HepG2 (cell line): ENCODE data around the gene SF3A2. TPM values are rescaled to one million over a fixed set of nuclear protein-coding genes. Genes with fewer than 3 reads are reported as not detected.

ENCODE experiments used
- EED ChIP-seq: sonication (generic); formaldehyde crosslinking; IDR thresholded peaks from 2 replicates; pipeline ENCODE4 v1.5.0; 2020; ENCODE audit warnings: mild to moderate bottlenecking, missing genetic modification reagents
- ELF3 ChIP-seq: IDR thresholded peaks from 2 replicates; pipeline ENCODE4 v1.6.1; 2016; ENCODE audit warnings: missing genetic modification reagents, missing compliant biosample characterization
- KLF9 ChIP-seq: IDR thresholded peaks from 2 replicates; pipeline ENCODE4 v1.6.1; 2016; ENCODE audit warnings: low read depth
- NCOA5 ChIP-seq: sonication (generic); formaldehyde crosslinking; IDR thresholded peaks from 2 replicates; pipeline ENCODE4 v1.4.0; 2020; ENCODE audit warnings: missing genetic modification reagents
- SMAD9 ChIP-seq: sonication (generic); formaldehyde crosslinking; IDR thresholded peaks from 2 replicates; pipeline ENCODE4 v1.5.1; 2020; ENCODE audit warnings: mild to moderate bottlenecking, missing genetic modification reagents
- ZC3H13 ChIP-seq: sonication (generic); formaldehyde crosslinking; IDR thresholded peaks from 2 replicates; pipeline ENCODE4 v1.8.1; 2023; ENCODE audit warnings: mild to moderate bottlenecking, missing genetic modification reagents, moderate library complexity
- ZNF205 ChIP-seq: IDR thresholded peaks from 2 replicates; pipeline ENCODE4 v1.6.1; 2018; ENCODE audit warnings: missing biosample characterization, missing genetic modification reagents
- ZNF350 ChIP-seq: sonication (generic); formaldehyde crosslinking; IDR thresholded peaks from 2 replicates; pipeline ENCODE4 v1.4.0; 2020; ENCODE audit warnings: mild to moderate bottlenecking, low read depth, missing genetic modification reagents, borderline replicate concordance
- ZNF562 ChIP-seq: sonication (generic); formaldehyde crosslinking; IDR thresholded peaks from 2 replicates; pipeline ENCODE4 v1.8.0; 2022; ENCODE audit warnings: missing genetic modification reagents, borderline replicate concordance
- ZNF607 ChIP-seq: sonication (generic); formaldehyde crosslinking; IDR thresholded peaks from 2 replicates; pipeline ENCODE4 v1.5.1; 2020; ENCODE audit warnings: missing genetic modification reagents, mild to moderate bottlenecking, borderline replicate concordance
- ZSCAN9 ChIP-seq: IDR thresholded peaks from 2 replicates; pipeline ENCODE4 v1.6.1; 2016; ENCODE audit warnings: borderline replicate concordance
- polyA plus RNA-seq, 8 experiments: library from polyadenylated mRNA; depleted of rRNA in 3 of 8; stranded (reverse) in 7 of 8; unstranded in 1 of 8; fragments of >200 nt; fragmentation: Illumina TruSeq in 4 of 8; extraction: Trizol in 4 of 8; gene quantifications; 2 replicates each; pipeline versions ENCODE4 v1.2.1 to v1.2.3, GENCODE V29; 2011 to 2016; ENCODE audit warnings: low read depth in 4 of 8, missing spikeins in 1 of 8, mixed read lengths in 1 of 8; ENCODE audit not compliant: insufficient read depth in 1 of 8
- total RNA-seq, 5 experiments: library from RNA; depleted of rRNA; stranded (reverse); fragments of >200 nt; fragmentation: Illumina TruSeq; extraction: Trizol; gene quantifications; 2 replicates each; pipeline ENCODE4 v1.2.3, GENCODE V29; 2016; ENCODE audit warnings: low read depth in 1 of 5
- TF ChIP-seq, protein P1 (sequence below): IDR thresholded peaks from 2 replicates; pipeline ENCODE4 v1.6.1; 2016; ENCODE audit warnings: control low read depth
- TF ChIP-seq, protein P2 (sequence below): sonication (generic); formaldehyde crosslinking; IDR thresholded peaks from one replicate; pipeline ENCODE4 v1.5.1; 2020; ENCODE audit warnings: mild to moderate bottlenecking, missing genetic modification reagents; ENCODE audit errors: not compliant biosample characterization
- TF ChIP-seq, protein P3 (sequence below): sonication (generic); formaldehyde crosslinking; IDR thresholded peaks from 2 replicates; pipeline ENCODE4 v1.4.0; 2020; ENCODE audit warnings: missing genetic modification reagents

SF3A2 gene
- total and polyA plus RNA-seq, 2 of the 13 experiments (the other 11 are each of a cell fraction or from before 2014, with no cell fraction given), result 8.6 to 8.8 TPM

DNA sequence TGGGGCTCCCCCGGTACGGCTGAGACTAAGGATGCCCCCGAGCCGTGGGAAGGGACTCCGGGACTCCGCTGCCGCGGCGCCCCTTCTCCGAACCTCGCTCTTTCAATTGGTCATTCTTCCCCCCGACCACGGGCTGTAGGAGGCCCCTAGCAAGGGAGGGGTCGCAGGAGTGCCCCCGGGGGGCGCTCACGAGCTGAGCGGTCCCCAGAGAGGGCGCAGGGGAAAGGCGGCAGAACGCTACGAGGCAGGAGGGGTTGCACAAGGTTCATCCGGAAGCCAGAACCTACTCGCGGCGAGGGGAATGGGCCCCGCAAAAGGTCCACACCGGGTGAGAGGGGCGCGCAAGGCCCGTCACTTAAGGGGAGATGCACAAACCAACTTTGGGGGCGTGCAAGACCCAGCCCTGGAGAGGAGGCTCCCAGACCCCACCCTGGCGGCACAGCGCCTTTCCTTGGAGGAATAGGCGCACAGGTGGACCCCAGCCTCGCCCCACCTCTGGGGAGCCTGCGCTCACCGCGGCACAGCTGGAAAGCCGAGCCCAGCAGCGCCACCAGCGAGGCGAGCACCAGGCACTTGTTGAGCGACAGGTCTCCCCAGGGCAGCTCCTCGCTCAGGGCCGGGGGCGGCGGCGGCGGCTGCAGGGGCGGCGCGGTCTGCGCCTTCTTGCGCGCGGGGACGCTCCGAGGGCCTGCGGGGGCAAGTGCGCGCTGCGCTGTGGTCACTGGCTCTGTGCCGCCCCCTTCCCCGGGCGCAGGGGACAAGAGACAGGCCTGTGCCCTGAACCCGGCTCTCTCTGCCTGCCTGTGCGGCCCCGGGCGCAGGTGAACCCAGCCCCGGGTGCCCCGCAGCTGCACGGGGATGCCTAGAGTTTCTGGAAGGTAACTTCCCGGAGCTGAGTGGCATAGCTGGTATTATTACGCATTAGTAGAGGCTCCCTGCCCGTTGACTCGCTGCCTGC, 16.8 kb downstream of the SF3A2 start (continued):
- TF ChIP-seq, protein P1, sequence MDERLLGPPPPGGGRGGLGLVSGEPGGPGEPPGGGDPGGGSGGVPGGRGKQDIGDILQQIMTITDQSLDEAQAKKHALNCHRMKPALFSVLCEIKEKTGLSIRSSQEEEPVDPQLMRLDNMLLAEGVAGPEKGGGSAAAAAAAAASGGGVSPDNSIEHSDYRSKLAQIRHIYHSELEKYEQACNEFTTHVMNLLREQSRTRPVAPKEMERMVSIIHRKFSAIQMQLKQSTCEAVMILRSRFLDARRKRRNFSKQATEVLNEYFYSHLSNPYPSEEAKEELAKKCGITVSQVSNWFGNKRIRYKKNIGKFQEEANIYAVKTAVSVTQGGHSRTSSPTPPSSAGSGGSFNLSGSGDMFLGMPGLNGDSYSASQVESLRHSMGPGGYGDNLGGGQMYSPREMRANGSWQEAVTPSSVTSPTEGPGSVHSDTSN (CRISPR knock-in tag), result no peak
- TF ChIP-seq ZC3H13 (0 out of 2 replicates have a peak, but pooled peaks have one; percentile 55), ZSCAN9 (CRISPR knock-in tag) (no peak), ZNF350 (CRISPR knock-in tag) (peak; percentile 43; the same call in 1 of the 2 replicates), ZNF607 (no peak), ELF3 (CRISPR knock-in tag) (peak; percentile 55; the same call in 1 of the 2 replicates), KLF9 (CRISPR knock-in tag) (no peak), NCOA5 (no peak), SMAD9 (CRISPR knock-in tag) (no peak), ZNF205 (peak; percentile 95), ZNF562 (CRISPR knock-in tag) (no peak), EED (CRISPR knock-in tag) (0 out of 2 replicates have a peak, but pooled peaks have one; percentile 7)
- TF ChIP-seq, protein P2, sequence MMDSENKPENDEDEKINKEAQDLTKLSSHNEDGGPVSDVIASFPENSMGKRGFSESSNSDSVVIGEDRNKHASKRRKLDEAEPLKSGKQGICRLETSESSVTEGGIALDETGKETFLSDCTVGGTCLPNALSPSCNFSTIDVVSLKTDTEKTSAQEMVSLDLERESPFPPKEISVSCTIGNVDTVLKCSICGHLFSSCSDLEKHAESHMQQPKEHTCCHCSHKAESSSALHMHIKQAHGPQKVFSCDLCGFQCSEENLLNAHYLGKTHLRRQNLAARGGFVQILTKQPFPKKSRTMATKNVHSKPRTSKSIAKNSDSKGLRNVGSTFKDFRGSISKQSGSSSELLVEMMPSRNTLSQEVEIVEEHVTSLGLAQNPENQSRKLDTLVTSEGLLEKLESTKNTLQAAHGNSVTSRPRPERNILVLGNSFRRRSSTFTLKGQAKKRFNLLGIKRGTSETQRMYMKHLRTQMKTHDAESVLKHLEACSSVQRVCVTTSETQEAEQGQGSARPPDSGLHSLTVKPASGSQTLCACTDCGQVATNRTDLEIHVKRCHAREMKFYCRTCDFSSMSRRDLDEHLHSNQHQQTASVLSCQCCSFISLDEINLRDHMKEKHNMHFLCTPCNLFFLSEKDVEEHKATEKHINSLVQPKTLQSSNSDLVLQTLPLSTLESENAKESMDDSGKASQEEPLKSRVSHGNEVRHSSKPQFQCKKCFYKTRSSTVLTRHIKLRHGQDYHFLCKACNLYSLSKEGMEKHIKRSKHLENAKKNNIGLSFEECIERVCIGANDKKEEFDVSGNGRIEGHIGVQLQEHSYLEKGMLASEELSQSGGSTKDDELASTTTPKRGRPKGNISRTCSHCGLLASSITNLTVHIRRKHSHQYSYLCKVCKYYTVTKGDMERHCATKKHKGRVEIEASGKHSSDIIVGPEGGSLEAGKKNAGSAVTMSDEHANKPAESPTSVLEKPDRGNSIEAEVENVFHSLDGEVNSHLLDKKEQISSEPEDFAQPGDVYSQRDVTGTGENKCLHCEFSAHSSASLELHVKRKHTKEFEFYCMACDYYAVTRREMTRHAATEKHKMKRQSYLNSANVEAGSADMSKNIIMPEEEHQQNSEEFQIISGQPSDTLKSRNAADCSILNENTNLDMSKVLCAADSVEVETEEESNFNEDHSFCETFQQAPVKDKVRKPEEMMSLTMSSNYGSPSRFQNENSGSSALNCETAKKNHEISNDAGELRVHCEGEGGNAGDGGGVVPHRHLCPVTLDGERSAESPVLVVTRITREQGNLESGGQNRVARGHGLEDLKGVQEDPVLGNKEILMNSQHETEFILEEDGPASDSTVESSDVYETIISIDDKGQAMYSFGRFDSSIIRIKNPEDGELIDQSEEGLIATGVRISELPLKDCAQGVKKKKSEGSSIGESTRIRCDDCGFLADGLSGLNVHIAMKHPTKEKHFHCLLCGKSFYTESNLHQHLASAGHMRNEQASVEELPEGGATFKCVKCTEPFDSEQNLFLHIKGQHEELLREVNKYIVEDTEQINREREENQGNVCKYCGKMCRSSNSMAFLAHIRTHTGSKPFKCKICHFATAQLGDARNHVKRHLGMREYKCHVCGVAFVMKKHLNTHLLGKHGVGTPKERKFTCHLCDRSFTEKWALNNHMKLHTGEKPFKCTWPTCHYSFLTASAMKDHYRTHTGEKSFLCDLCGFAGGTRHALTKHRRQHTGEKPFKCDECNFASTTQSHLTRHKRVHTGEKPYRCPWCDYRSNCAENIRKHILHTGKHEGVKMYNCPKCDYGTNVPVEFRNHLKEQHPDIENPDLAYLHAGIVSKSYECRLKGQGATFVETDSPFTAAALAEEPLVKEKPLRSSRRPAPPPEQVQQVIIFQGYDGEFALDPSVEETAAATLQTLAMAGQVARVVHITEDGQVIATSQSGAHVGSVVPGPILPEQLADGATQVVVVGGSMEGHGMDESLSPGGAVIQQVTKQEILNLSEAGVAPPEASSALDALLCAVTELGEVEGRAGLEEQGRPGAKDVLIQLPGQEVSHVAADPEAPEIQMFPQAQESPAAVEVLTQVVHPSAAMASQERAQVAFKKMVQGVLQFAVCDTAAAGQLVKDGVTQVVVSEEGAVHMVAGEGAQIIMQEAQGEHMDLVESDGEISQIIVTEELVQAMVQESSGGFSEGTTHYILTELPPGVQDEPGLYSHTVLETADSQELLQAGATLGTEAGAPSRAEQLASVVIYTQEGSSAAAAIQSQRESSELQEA (CRISPR knock-in tag), result peak; percentile 35
- TF ChIP-seq, protein P3, sequence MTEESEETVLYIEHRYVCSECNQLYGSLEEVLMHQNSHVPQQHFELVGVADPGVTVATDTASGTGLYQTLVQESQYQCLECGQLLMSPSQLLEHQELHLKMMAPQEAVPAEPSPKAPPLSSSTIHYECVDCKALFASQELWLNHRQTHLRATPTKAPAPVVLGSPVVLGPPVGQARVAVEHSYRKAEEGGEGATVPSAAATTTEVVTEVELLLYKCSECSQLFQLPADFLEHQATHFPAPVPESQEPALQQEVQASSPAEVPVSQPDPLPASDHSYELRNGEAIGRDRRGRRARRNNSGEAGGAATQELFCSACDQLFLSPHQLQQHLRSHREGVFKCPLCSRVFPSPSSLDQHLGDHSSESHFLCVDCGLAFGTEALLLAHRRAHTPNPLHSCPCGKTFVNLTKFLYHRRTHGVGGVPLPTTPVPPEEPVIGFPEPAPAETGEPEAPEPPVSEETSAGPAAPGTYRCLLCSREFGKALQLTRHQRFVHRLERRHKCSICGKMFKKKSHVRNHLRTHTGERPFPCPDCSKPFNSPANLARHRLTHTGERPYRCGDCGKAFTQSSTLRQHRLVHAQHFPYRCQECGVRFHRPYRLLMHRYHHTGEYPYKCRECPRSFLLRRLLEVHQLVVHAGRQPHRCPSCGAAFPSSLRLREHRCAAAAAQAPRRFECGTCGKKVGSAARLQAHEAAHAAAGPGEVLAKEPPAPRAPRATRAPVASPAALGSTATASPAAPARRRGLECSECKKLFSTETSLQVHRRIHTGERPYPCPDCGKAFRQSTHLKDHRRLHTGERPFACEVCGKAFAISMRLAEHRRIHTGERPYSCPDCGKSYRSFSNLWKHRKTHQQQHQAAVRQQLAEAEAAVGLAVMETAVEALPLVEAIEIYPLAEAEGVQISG, result peak; percentile 35; the same call in 1 of the 2 replicates
